Ovary (tissue), 3 donors: ENCODE results near the gene ELMOD3.

Experiments
- EP300 ChIP-seq: sonication (generic); formaldehyde crosslinking; IDR thresholded peaks from one replicate; pipeline ENCODE4 v1.6.1; 2017; ENCODE audit warnings: antibody characterized with exemption
- POLR2A ChIP-seq: fragments of 450-650 bp; IDR thresholded peaks from one replicate; pipeline ENCODE4 v1.6.1; 2017; ENCODE audit warnings: antibody characterized with exemption, mild to moderate bottlenecking, moderate library complexity
- TF ChIP-seq, protein P1 (sequence below), 3 donors: fragments of 450-650 bp in 2 of 3; fragments of 200-600 bp in 1 of 3; IDR thresholded peaks; one replicate each; pipeline versions ENCODE4 v1.5.1 to v1.8.0; 2016 to 2022; ENCODE audit warnings: antibody characterized with exemption in 3 of 3, mild to moderate bottlenecking in 1 of 3
- donor health status: DM: no; HTN: no; CAD: no.

DNA sequence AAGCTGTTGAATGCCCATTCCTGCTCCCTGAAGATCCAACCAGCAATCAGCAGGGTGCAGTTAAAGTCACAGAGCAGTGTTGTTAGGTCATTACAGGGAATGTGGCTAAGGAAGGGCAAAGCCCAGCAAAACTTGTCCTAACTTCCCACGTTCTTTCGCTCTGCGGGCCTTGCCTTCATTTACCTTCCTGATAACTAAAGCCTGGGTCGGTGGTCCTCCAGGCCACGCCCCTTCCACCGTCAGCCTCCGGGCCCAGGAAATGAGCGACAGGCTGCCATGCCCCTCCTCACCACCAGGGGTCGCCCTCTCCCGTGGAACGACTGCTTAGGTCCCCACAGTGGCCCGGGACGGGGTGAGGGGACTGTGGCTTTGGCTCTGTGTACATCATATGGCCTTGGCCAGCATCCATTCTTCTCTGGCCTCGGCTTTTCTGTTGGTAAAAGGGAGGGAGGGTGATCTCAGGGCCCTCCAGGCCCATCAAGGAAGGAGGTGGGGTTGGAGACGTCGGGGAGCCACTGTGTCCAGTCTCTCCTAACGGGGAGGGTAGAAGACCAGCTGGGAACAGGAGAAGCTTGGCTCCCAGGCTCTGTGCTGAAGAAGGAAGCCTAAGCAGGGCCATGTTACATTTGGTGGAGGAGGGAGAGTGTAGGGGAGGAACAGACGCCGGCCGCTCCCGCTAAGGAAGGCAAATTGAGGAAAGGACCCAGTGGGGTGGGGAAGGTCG, 66.1 kb downstream of the ELMOD3 start:
- TF ChIP-seq, protein P1, sequence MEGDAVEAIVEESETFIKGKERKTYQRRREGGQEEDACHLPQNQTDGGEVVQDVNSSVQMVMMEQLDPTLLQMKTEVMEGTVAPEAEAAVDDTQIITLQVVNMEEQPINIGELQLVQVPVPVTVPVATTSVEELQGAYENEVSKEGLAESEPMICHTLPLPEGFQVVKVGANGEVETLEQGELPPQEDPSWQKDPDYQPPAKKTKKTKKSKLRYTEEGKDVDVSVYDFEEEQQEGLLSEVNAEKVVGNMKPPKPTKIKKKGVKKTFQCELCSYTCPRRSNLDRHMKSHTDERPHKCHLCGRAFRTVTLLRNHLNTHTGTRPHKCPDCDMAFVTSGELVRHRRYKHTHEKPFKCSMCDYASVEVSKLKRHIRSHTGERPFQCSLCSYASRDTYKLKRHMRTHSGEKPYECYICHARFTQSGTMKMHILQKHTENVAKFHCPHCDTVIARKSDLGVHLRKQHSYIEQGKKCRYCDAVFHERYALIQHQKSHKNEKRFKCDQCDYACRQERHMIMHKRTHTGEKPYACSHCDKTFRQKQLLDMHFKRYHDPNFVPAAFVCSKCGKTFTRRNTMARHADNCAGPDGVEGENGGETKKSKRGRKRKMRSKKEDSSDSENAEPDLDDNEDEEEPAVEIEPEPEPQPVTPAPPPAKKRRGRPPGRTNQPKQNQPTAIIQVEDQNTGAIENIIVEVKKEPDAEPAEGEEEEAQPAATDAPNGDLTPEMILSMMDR (IDR thresholded peaks at IDR 0.05) = peak; percentile 100
- TF ChIP-seq EP300 = no peak
- TF ChIP-seq POLR2A = peak; percentile 45
